HG03108 (cell line): Measurements from ENCODE around the gene SEC22B.
A peak's percentile ranks its signal among the peaks of the same experiment; 100 is the strongest.
"Not testable (repeated sequence)": the region's sequence is repeated elsewhere in the genome, so short reads cannot be mapped to it uniquely, and the experiment has no call there.

Experiments
- ATAC-seq: cut with Tn5 transposase; IDR thresholded peaks from one replicate; pipeline ENCODE4 v1.9.1; 2021; ENCODE audit warnings: moderate library complexity; ENCODE audit not compliant: unreplicated experiment

Gene SEC22B

GRCh38 chr1:120120525-120120924 is 55.8 kb downstream of the SEC22B start:
- not testable (repeated sequence) for ATAC-seq

- peak; percentile 76 for ATAC-seq
Measured at GRCh38 chr1:120117371-120118177, 58.7 kb downstream of the SEC22B start.

GRCh38 chr1:120116094-120116493 is 60.2 kb downstream of the SEC22B start:
- not testable (repeated sequence) for ATAC-seq

- ATAC-seq = not testable (repeated sequence)
Measured at GRCh38 chr1:120113134-120113533, 63.2 kb downstream of the SEC22B start.

- ATAC-seq = not testable (repeated sequence)
Measured at GRCh38 chr1:120112212-120112611, 64.1 kb downstream of the SEC22B start.

- ATAC-seq = not testable (repeated sequence)
Measured at GRCh38 chr1:120111771-120112170, 64.5 kb downstream of the SEC22B start.

- not testable (repeated sequence) for ATAC-seq
Measured at GRCh38 chr1:120111008-120111407, 65.3 kb downstream of the SEC22B start.

GRCh38 chr1:120109656-120110055 is 66.7 kb downstream of the SEC22B start:
- ATAC-seq = not testable (repeated sequence)

- ATAC-seq = not testable (repeated sequence)
Measured at GRCh38 chr1:120109180-120109579, 67.1 kb downstream of the SEC22B start.

- ATAC-seq = not testable (repeated sequence)
Measured at GRCh38 chr1:120105288-120105687, 71.0 kb downstream of the SEC22B start.

GRCh38 chr1:120103768-120104167 is 72.6 kb downstream of the SEC22B start:
- ATAC-seq = not testable (repeated sequence)

GRCh38 chr1:120101593-120101992 is 74.7 kb downstream of the SEC22B start:
- ATAC-seq = not testable (repeated sequence)
